Spinal cord (tissue), 10 donors: ENCODE results near the gene PIK3C2A. TPM values are rescaled to one million over a fixed set of nuclear protein-coding genes. Genes with fewer than 3 reads are reported as not detected.
A peak's percentile ranks its signal among the peaks of the same experiment; 100 is the strongest.
"Not testable (repeated sequence)": the region's sequence is repeated elsewhere in the genome, so short reads cannot be mapped to it uniquely, and the experiment has no call there.

Experiments used
- DNase-seq, 6 donors: peaks; one replicate each; pipeline versions ENCODE4 v3.0.0 to v3.0.0-alpha.2; 2013 to 2015; ENCODE audit warnings: low spot score in 6 of 6, low read depth in 4 of 6
- H3K27ac ChIP-seq: one replicate; pipeline ENCODE4 v1.5.1; 2013; ENCODE audit warnings: low read depth, low read length, control low read depth
- H3K27me3 ChIP-seq: one replicate; pipeline ENCODE4 v1.6.1; 2013; ENCODE audit warnings: low read length; ENCODE audit not compliant: control insufficient read depth, insufficient read depth
- H3K36me3 ChIP-seq: one replicate; pipeline ENCODE4 v1.6.1; 2013; ENCODE audit warnings: low read length; ENCODE audit not compliant: control insufficient read depth, insufficient read depth
- H3K4me1 ChIP-seq: one replicate; pipeline ENCODE4 v1.6.1; 2013; ENCODE audit warnings: low read length; ENCODE audit not compliant: control insufficient read depth, insufficient read depth
- H3K4me3 ChIP-seq: one replicate; pipeline ENCODE4 v1.5.1; 2013; ENCODE audit warnings: low read depth, low read length, control low read depth
- H3K9me3 ChIP-seq: one replicate; pipeline ENCODE4 v1.6.1; 2013; ENCODE audit warnings: low read length; ENCODE audit not compliant: control insufficient read depth, insufficient read depth
- WGBS: methylation state at CpG from one replicate; pipeline ENCODE4 v1.1.5; 2013; ENCODE audit warnings: missing lambda C conversion rate; ENCODE audit not compliant: insufficient coverage; 5-methylcytosine and 5-hydroxymethylcytosine counted together
- polyA plus RNA-seq, 2 donors: library from polyadenylated mRNA; unstranded; fragments of 120-200 nt; gene quantifications; one replicate each; pipeline ENCODE4 v1.2.1, GENCODE V29; 2013; ENCODE audit not compliant: insufficient read length in 2 of 2
- total RNA-seq, 2 donors: library from RNA; depleted of rRNA in 1 of 2; stranded (reverse); fragments of 120-200 nt in 1 of 2; fragments of >200 nt in 1 of 2; gene quantifications; one replicate each; pipeline versions ENCODE4 v1.2.3 to v1.2.4, GENCODE V29; 2013 to 2014
- donor health status: healthy.

PIK3C2A gene
- total and polyA plus RNA-seq, 4 donors = 25.1 to 72.1 (median 54.6) TPM

GRCh38 chr11:17239927-17240326 lies 32.1 kb upstream of the PIK3C2A start:
- DNase-seq, H3K4me1 ChIP-seq, H3K36me3 ChIP-seq, H3K27me3 ChIP-seq, H3K27ac ChIP-seq, H3K9me3 ChIP-seq, H3K4me3 ChIP-seq: not testable (repeated sequence)
- WGBS = 100% methylated on average over 2 of the region's 4 CpGs

GRCh38 chr11:17238377-17238776 lies 30.6 kb upstream of the PIK3C2A start:
- Histone ChIP-seq H3K4me3 (no peak overlapping the region), H3K27me3 (no peaks in the 10 kb centered on the region), H3K36me3 (no peaks in the 10 kb centered on the region), H3K27ac (no peak overlapping the region), H3K4me1 (no peaks in the 10 kb centered on the region), H3K9me3 (no peaks in the 10 kb centered on the region)
- DNase-seq = peak in 1 of 6 donors; percentile 6
- 80% methylated on average over 3 of the region's 3 CpGs for WGBS

- no peak for DNase-seq
- Histone ChIP-seq H3K4me3 (no peak overlapping the region), H3K9me3 (no peaks in the 10 kb centered on the region), H3K36me3 (peaks cover 5% of the 10 kb centered on the region), H3K27me3 (no peaks in the 10 kb centered on the region), H3K4me1 (peaks cover 3% of the 10 kb centered on the region), H3K27ac (no peak overlapping the region)
These were observed 25.3 kb upstream of the PIK3C2A start for GRCh38 chr11:17233101-17233500.

- 95% methylated on average over 2 of the region's 3 CpGs for WGBS
- no peak overlapping the region for H3K4me3 ChIP-seq
- H3K27me3 ChIP-seq = no peaks in the 10 kb centered on the region
- H3K36me3 ChIP-seq = peaks cover 6% of the 10 kb centered on the region
- no peak for DNase-seq
- H3K27ac ChIP-seq = no peak overlapping the region
- no peaks in the 10 kb centered on the region for H3K9me3 ChIP-seq
- H3K4me1 ChIP-seq = peaks cover 3% of the 10 kb centered on the region
These were observed 23.4 kb upstream of the PIK3C2A start for GRCh38 chr11:17230867-17231851.

- Histone ChIP-seq H3K27ac (no peak overlapping the region), H3K4me3 (no peak overlapping the region), H3K36me3 (peaks cover 6% of the 10 kb centered on the region), H3K9me3 (no peaks in the 10 kb centered on the region), H3K27me3 (no peaks in the 10 kb centered on the region), H3K4me1 (peaks cover 3% of the 10 kb centered on the region)
- WGBS = 42% methylated on average over 2 of the region's 7 CpGs
- no peak for DNase-seq
These were observed 21.8 kb upstream of the PIK3C2A start for GRCh38 chr11:17229481-17230152.

GRCh38 chr11:17228186-17228925 lies 20.6 kb upstream of the PIK3C2A start:
- not testable (repeated sequence) for H3K4me3 ChIP-seq, H3K9me3 ChIP-seq, H3K36me3 ChIP-seq, H3K27ac ChIP-seq, DNase-seq, H3K4me1 ChIP-seq, H3K27me3 ChIP-seq
- 95% methylated on average over 33 of the region's 38 CpGs for WGBS

GRCh38 chr11:17224727-17225126 lies 16.9 kb upstream of the PIK3C2A start:
- no peak for DNase-seq
- Histone ChIP-seq H3K4me3 (no peak overlapping the region), H3K27ac (no peak overlapping the region), H3K9me3 (no peaks in the 10 kb centered on the region), H3K36me3 (peaks cover 6% of the 10 kb centered on the region), H3K27me3 (no peaks in the 10 kb centered on the region), H3K4me1 (no peaks in the 10 kb centered on the region)
- no CpG with 5 or more reads among the region's 2 CpGs for WGBS

- no peak overlapping the region for H3K27ac ChIP-seq
- DNase-seq = no peak
- no peaks in the 10 kb centered on the region for H3K27me3 ChIP-seq
- no peaks in the 10 kb centered on the region for H3K9me3 ChIP-seq
- no peaks in the 10 kb centered on the region for H3K36me3 ChIP-seq
- H3K4me3 ChIP-seq = no peak overlapping the region
- no CpG with 5 or more reads among the region's 1 CpG for WGBS
- H3K4me1 ChIP-seq = no peaks in the 10 kb centered on the region
These were observed 14.2 kb upstream of the PIK3C2A start for GRCh38 chr11:17221968-17222367.

GRCh38 chr11:17219016-17219415 lies 11.2 kb upstream of the PIK3C2A start:
- WGBS = 80% methylated on average over 1 of the region's 2 CpGs
- DNase-seq = no peak
- H3K4me3 ChIP-seq = no peak overlapping the region

More at GRCh38 chr11:17219016-17219415, 11.2 kb upstream of the PIK3C2A start:
- Histone ChIP-seq H3K4me1 (no peaks in the 10 kb centered on the region), H3K9me3 (peaks cover 2% of the 10 kb centered on the region), H3K27ac (no peak overlapping the region), H3K36me3 (no peaks in the 10 kb centered on the region), H3K27me3 (no peaks in the 10 kb centered on the region)
